Astrocyte of the cerebellum (primary cell): ENCODE measurements around the gene RASL12.

Source experiments
- DNase-seq: peaks from one replicate; pipeline ENCODE4 v3.0.0-alpha.2; 2011; ENCODE audit warnings: low read depth
- H3K4me3 ChIP-seq: 2 replicates; pipeline ENCODE4 v1.5.1; 2011; ENCODE audit warnings: mild to moderate bottlenecking, low read depth, low read length, moderate library complexity
- in situ Hi-C: cut with HindIII; loops from 2 replicates; pipeline ENCODE4 v1.10.0; 2017; ENCODE audit warnings: low sequenced_read_pairs
- TF ChIP-seq, protein P1 (sequence below): IDR thresholded peaks from 2 replicates; pipeline ENCODE4 v1.5.1; 2012; ENCODE audit warnings: low read length, low read depth, moderate library complexity, mild to moderate bottlenecking; ENCODE audit errors: missing control alignments

Gene RASL12, protein sequence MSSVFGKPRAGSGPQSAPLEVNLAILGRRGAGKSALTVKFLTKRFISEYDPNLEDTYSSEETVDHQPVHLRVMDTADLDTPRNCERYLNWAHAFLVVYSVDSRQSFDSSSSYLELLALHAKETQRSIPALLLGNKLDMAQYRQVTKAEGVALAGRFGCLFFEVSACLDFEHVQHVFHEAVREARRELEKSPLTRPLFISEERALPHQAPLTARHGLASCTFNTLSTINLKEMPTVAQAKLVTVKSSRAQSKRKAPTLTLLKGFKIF

DNA sequence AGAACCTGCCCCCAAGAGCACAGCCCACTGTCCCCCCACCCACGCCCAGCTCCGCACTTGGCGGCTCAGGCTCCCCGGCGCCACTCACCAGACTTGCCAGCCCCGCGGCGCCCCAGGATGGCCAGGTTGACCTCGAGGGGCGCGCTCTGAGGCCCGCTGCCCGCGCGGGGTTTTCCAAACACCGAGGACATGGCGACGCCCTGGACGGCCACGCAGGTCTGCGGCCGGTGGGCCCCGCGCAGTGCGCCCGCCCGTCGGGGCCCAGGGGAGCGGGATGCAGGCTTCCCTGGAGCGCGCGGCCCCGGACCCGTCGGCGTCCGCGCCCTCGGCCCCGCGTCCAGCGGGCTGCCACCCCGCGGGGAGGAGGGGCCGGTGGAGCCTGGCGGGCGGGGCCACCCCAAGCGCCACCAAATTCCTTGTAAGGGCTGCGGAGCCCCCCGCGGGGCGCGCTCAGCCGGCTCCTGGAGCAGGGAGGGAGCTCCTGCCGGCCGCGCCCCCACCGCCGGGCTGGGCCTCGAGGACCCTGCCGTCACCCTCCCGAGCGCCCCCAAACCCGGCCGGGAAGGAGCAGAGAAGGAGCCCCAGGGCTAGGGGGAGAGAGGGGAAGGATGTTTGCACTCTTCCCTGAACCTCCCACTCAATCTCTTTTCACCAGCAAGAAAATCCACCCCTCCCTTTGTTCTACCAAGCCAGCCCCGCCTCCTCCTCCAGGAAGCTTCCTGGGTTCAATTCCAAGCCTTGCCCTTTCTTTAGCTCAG is at the start of gene RASL12:
RASL12 (minus strand) TSS at position 347 of the 758 bp plus-strand sequence; CDS start at position 191, 156 bp downstream.
- H3K4me3 ChIP-seq, result no peak within 1 kb of the TSS
- TF ChIP-seq, protein P1, sequence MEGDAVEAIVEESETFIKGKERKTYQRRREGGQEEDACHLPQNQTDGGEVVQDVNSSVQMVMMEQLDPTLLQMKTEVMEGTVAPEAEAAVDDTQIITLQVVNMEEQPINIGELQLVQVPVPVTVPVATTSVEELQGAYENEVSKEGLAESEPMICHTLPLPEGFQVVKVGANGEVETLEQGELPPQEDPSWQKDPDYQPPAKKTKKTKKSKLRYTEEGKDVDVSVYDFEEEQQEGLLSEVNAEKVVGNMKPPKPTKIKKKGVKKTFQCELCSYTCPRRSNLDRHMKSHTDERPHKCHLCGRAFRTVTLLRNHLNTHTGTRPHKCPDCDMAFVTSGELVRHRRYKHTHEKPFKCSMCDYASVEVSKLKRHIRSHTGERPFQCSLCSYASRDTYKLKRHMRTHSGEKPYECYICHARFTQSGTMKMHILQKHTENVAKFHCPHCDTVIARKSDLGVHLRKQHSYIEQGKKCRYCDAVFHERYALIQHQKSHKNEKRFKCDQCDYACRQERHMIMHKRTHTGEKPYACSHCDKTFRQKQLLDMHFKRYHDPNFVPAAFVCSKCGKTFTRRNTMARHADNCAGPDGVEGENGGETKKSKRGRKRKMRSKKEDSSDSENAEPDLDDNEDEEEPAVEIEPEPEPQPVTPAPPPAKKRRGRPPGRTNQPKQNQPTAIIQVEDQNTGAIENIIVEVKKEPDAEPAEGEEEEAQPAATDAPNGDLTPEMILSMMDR, result no peak
- in situ Hi-C loops, result no loop called here
- DNase-seq, result no peak

DNA sequence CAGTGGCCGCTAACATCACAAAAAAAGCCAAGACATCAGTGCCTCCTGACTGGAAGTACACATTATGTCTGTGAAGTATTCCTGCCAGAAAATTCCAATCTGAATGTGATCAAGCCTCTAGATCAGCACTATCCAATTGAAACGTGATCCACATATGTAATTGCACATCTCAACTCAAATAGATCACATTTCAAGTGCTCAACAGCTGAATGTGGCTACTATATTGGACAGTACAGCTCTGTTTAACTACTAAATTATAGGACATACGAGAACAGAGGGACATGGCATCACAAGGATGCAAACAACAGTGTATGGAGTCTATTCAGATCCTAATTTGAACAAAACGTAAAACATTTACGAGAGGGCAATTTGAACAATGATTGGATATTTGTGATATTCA is 47.8 kb upstream of the RASL12 start:
- no peak for DNase-seq
- TF ChIP-seq, protein P1, result no peak
- no peak overlapping the region for H3K4me3 ChIP-seq
- in situ Hi-C loops, result no loop called here

DNA sequence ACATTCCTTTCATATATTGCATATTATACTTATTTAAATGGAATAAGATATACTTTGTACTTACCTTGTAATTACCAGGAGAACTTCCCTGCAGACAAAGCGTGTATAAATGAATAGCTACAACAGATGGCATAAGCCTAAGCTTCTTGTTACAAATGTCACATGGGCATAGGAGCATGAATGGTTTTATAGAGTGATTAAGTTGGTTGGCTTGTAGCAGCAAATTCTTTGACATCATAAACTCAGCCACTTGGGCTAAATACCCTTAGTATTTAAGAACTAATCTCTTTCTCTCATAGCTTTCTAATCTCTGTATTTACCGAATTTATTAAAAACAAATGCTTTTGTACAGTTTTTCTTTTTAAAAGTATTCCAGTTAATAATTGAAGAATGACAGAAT is 47.3 kb upstream of the RASL12 start, which contains the start of gene UBAP1L:
UBAP1L (minus strand) TSS at position 115 of the 400 bp plus-strand sequence. CDS start 8,985 bp downstream, outside the sequence.
- TF ChIP-seq, protein P1, result no peak
- DNase-seq, result no peak
- in situ Hi-C loops, result no loop called here
- H3K4me3 ChIP-seq, result no peak within 1 kb of the TSS

DNA sequence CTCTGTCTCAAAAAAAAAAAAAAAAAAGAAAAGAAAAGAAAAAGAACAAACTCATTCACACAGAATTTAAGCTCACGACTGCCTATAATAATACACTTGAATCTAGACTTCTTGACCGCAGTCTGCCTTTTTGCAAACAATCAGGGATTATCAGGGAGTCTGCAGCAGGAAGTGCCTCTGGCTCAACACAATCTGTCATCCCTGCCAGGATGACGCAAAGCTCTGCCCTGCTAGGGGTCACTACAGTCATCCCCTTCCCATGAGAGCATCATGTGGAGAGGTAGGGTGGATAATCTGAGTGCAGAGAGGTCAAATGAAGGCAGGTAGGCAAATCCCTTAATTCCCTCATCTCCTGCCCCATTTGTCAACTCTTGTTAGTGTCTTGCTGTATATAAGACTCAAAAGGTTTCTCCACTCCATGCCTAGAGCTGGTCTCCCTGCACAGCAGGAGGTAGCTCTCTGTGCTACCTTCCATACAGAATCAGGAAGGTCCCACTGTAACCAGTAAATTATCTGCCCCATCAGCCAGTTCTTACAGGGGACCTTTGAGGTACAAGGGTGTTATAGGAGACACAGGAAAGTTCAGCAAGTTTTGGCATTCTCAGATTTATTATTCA is 43.0 kb upstream of the RASL12 start:
- in situ Hi-C loops, result no loop called here
- TF ChIP-seq, protein P1, result no peak
- DNase-seq, result no peak
- H3K4me3 ChIP-seq, result no peak overlapping the region

DNA sequence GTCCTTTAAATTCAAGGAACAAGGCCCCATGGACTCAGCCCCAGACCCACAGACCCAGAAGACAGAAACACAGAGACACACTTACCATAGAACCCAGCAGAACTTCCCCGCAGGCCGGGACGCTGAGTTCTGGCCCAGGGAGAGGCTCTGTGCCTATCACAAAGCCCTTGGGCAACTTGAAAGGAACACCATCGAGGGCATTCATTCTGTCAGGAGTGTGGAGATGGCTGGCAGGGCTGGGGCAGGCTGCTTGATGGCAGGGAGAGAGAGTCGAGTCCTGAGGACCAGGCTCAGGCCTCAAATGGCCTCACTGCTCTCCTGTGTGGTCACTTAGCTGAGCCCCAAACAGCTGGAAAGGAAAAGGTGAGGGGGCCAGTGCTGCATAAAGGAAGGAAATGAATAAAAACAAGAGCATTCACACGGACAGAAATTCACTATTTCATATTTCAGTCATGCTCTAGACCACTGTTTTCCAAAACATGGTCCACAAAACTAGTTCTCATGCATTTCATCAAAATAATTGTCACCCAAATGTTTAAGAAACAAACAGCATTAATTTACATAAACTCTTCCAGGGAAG is 38.3 kb upstream of the RASL12 start:
- in situ Hi-C loops, result no loop called here
- TF ChIP-seq, protein P1, result no peak
- DNase-seq, result no peak
- H3K4me3 ChIP-seq, result no peak overlapping the region

DNA sequence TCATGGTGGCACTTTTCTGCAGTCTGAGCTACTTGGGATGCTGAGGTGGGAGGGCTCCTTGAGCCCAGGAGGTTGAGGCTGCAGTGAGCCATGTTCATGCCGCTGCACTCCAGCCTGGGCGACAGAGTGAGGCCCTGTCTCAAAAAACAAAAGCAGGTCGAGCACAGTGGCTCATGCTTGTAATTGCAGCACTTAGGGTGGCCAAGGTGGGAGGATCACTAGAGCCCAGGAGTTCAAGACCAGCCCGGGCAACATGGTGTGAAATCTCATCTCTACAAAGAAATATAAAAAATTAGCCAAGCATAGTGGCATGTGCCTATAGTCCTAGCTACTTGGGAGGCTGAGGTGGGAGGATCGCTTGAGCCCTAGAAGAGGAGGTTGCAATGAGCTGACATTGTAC is 37.2 kb upstream of the RASL12 start:
- TF ChIP-seq, protein P1, result no peak
- no peak for DNase-seq
- no peak overlapping the region for H3K4me3 ChIP-seq
- in situ Hi-C loops, result no loop called here
